Prostate gland (tissue), 2 donors: ENCODE data around the gene PRKD1. TPM values are rescaled to one million over a fixed set of nuclear protein-coding genes. Genes with fewer than 3 reads are reported as not detected.

Source experiments
- DNase-seq: peaks from one replicate; pipeline ENCODE4 v3.0.0-alpha.2; 2019; ENCODE audit warnings: low spot score
- H3K27ac ChIP-seq, 2 donors: fragments of 200-600 bp; sonication (generic); 2 replicates each; pipeline ENCODE4 v1.5.1; 2017 to 2019
- H3K27me3 ChIP-seq: fragments of 200-600 bp; sonication (generic); replicated peaks from 2 replicates; pipeline ENCODE4 v1.5.1; 2019; ENCODE audit not compliant: insufficient read depth
- H3K36me3 ChIP-seq, 2 donors: fragments of 200-600 bp; sonication (generic); 1 replicate in 1 of 2; 2 replicates in 1 of 2; pipeline versions ENCODE4 v1.5.1 to v1.8.1; 2017 to 2019
- H3K4me1 ChIP-seq: fragments of 200-600 bp; sonication (generic); replicated peaks from 2 replicates; pipeline ENCODE4 v1.5.1; 2019
- H3K4me3 ChIP-seq, 2 donors: fragments of 200-600 bp; sonication (generic); 2 replicates each; pipeline ENCODE4 v1.5.1; 2017 to 2019
- H3K9me3 ChIP-seq: fragments of 200-600 bp; sonication (generic); 2 replicates; pipeline ENCODE4 v1.5.1; 2017
- CTCF ChIP-seq, 4 experiments: fragments of 200-600 bp in 2 of 4; fragments of 450-650 bp in 2 of 4; sonication (generic) in 2 of 4; IDR thresholded peaks; 1 replicate in 3 of 4; 2 replicates in 1 of 4; pipeline ENCODE4 v1.5.1; 2016 to 2019; ENCODE audit warnings: antibody characterized with exemption in 4 of 4, mild to moderate bottlenecking in 2 of 4, moderate library complexity in 2 of 4
- POLR2A ChIP-seq: fragments of 450-650 bp; IDR thresholded peaks from one replicate; pipeline ENCODE4 v1.6.1; 2016; ENCODE audit warnings: antibody characterized with exemption, mild to moderate bottlenecking
- POLR2AphosphoS5 ChIP-seq: sonication (generic); formaldehyde crosslinking; IDR thresholded peaks from one replicate; pipeline ENCODE4 v1.6.1; 2017; ENCODE audit warnings: antibody characterized with exemption
- WGBS: methylation state at CpG from one replicate; pipeline ENCODE4 v1.1.5; 2018; 5-methylcytosine and 5-hydroxymethylcytosine counted together
- intact Hi-C: fragments of 100-400 bp; cut with DNase I; formaldehyde crosslinking; loops from one replicate; pipeline ENCODE4 v1.14.2; 2022
- total RNA-seq, 2 donors: library from RNA; depleted of rRNA; stranded (reverse); fragments of >200 nt; gene quantifications; one replicate each; pipeline ENCODE4 v1.1.0, GENCODE V29; 2016

Gene PRKD1
- total RNA-seq, 2 donors from 2014 or later: 45.0 to 82.0 TPM

GRCh38 chr14:29671034-29671433, 256.6 kb downstream of the PRKD1 start:
- intact Hi-C loops: no loop called here
- no peaks in the 10 kb centered on the region for H3K36me3 ChIP-seq
- no peaks in the 10 kb centered on the region for H3K27me3 ChIP-seq
- WGBS: 71% methylated on average over 1 of the region's 1 CpG
- H3K9me3 ChIP-seq: no peaks in the 10 kb centered on the region
- peaks cover 4% of the 10 kb centered on the region for H3K4me1 ChIP-seq
- no peak overlapping the region for H3K4me3 ChIP-seq
- no peak for DNase-seq
- no peak overlapping the region for H3K27ac ChIP-seq
- no peak for TF ChIP-seq POLR2AphosphoS5
- no peak for TF ChIP-seq CTCF (IDR thresholded peaks at IDR 0.05)
- no peak for TF ChIP-seq POLR2A

GRCh38 chr14:29668201-29668600, 259.4 kb downstream of the PRKD1 start:
- WGBS: 95% methylated on average over 1 of the region's 1 CpG
- H3K4me1 ChIP-seq: no peaks in the 10 kb centered on the region
- intact Hi-C loops: no loop called here
- no peaks in the 10 kb centered on the region for H3K36me3 ChIP-seq
- H3K27ac ChIP-seq: no peak overlapping the region
- DNase-seq: no peak
- no peaks in the 10 kb centered on the region for H3K27me3 ChIP-seq
- TF ChIP-seq CTCF (IDR thresholded peaks at IDR 0.05) (no peak), POLR2AphosphoS5 (no peak), POLR2A (no peak)
- no peak overlapping the region for H3K4me3 ChIP-seq
- no peaks in the 10 kb centered on the region for H3K9me3 ChIP-seq

- TF ChIP-seq POLR2A (no peak), CTCF (IDR thresholded peaks at IDR 0.05) (no peak), POLR2AphosphoS5 (no peak)
- WGBS: 70% methylated on average over 5 of the region's 5 CpGs
Observed at GRCh38 chr14:29664515-29664914, 263.1 kb downstream of the PRKD1 start.

GRCh38 chr14:29663281-29663801, 264.3 kb downstream of the PRKD1 start:
- H3K9me3 ChIP-seq: no peaks in the 10 kb centered on the region
- intact Hi-C loops: no loop called here
- TF ChIP-seq POLR2A: no peak
- TF ChIP-seq CTCF (IDR thresholded peaks at IDR 0.05): no peak
- TF ChIP-seq POLR2AphosphoS5: peak; percentile 17
- no peaks in the 10 kb centered on the region for H3K4me1 ChIP-seq
- no peak overlapping the region for H3K4me3 ChIP-seq
- H3K27me3 ChIP-seq: no peaks in the 10 kb centered on the region
- H3K36me3 ChIP-seq: no peaks in the 10 kb centered on the region
- no peak for DNase-seq
- H3K27ac ChIP-seq: peak overlapping the region in 1 of 2 donors; percentile 8
- 65% methylated on average over 7 of the region's 7 CpGs for WGBS

More at GRCh38 chr14:29664515-29664914, 263.1 kb downstream of the PRKD1 start:
- H3K4me1 ChIP-seq: no peaks in the 10 kb centered on the region
- H3K27me3 ChIP-seq: no peaks in the 10 kb centered on the region
- H3K4me3 ChIP-seq: no peak overlapping the region
- no peaks in the 10 kb centered on the region for H3K36me3 ChIP-seq
- H3K27ac ChIP-seq: peak overlapping the region in 1 of 2 donors; percentile 8
- intact Hi-C loops: no loop called here
- DNase-seq: no peak
- no peaks in the 10 kb centered on the region for H3K9me3 ChIP-seq

- WGBS: 46% methylated on average over 4 of the region's 4 CpGs
- Histone ChIP-seq H3K27ac (no peak overlapping the region), H3K27me3 (no peaks in the 10 kb centered on the region), H3K4me1 (no peaks in the 10 kb centered on the region), H3K9me3 (no peaks in the 10 kb centered on the region), H3K36me3 (no peaks in the 10 kb centered on the region), H3K4me3 (no peak overlapping the region)
- intact Hi-C loops: no loop called here
- TF ChIP-seq CTCF (IDR thresholded peaks at IDR 0.05) (no peak), POLR2A (no peak), POLR2AphosphoS5 (no peak)
- no peak for DNase-seq
Observed at GRCh38 chr14:29654901-29655550, 272.6 kb downstream of the PRKD1 start.
